ENCODE results near the gene PPFIBP1.

GRCh38 chr12:27631365-27631764 lies 107.4 kb downstream of the PPFIBP1 start:
- TF ChIP-seq, protein P1, sequence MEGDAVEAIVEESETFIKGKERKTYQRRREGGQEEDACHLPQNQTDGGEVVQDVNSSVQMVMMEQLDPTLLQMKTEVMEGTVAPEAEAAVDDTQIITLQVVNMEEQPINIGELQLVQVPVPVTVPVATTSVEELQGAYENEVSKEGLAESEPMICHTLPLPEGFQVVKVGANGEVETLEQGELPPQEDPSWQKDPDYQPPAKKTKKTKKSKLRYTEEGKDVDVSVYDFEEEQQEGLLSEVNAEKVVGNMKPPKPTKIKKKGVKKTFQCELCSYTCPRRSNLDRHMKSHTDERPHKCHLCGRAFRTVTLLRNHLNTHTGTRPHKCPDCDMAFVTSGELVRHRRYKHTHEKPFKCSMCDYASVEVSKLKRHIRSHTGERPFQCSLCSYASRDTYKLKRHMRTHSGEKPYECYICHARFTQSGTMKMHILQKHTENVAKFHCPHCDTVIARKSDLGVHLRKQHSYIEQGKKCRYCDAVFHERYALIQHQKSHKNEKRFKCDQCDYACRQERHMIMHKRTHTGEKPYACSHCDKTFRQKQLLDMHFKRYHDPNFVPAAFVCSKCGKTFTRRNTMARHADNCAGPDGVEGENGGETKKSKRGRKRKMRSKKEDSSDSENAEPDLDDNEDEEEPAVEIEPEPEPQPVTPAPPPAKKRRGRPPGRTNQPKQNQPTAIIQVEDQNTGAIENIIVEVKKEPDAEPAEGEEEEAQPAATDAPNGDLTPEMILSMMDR (optimal IDR thresholded peaks at IDR 0.05 in 1 of 3, IDR thresholded peaks at IDR 0.05 in 1 of 3, conservative IDR thresholded peaks at IDR 0.05 in 1 of 3; ENCODE audit: extremely low read depth in 1 of 3, insufficient read depth in 2 of 3, low read length in 3 of 3): no peak
- TF ChIP-seq EZH2 (IDR thresholded peaks at IDR 0.05; ENCODE audit: low read length): no peak
